Articular chondrocyte of knee joint (primary cell): ENCODE data around the gene SMIM15. TPM values are rescaled to one million over a fixed set of nuclear protein-coding genes. Genes with fewer than 3 reads are reported as not detected.

ENCODE experiments used
- total RNA-seq: library from RNA; depleted of rRNA; stranded (reverse); fragments of >200 nt; gene quantifications from 2 replicates; pipeline ENCODE4 v1.2.3, GENCODE V29; 2012

The SMIM15 gene, protein sequence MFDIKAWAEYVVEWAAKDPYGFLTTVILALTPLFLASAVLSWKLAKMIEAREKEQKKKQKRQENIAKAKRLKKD
- total RNA-seq, result 48.1 TPM in 2 replicates

GRCh38 chr5:61162010-61162831 lies at the start of gene SMIM15:
TSS of gene SMIM15 (minus strand) at chr5:61162468. CDS start at chr5:61160171, 2,297 bp downstream.

Other genes starting within 250 kb of the SMIM15 start
- 27.7 and 28.2 TPM in 2 replicates for gene ERCC8, start 217.4 kb downstream of the SMIM15 start, total RNA-seq
- gene NDUFAF2, start 217.3 kb downstream of the SMIM15 start, total RNA-seq, result 31.8 and 34.1 TPM in 2 replicates
- 10.6 and 15.8 TPM in 2 replicates for gene ZSWIM6, start 169.8 kb upstream of the SMIM15 start, total RNA-seq